ENCODE results near the gene EME1. TPM values are rescaled to one million over a fixed set of nuclear protein-coding genes. Genes with fewer than 3 reads are reported as not detected.

EME1 gene
- total and polyA plus RNA-seq, 2 of the 8 experiments (the other 6 are each of a cell fraction or from before 2014, with no cell fraction given): 13.9 to 16.3 TPM

GRCh38 chr17:50359005-50359699 lies 13.9 kb upstream of the EME1 start (continued):
- no peak for TF ChIP-seq CHD7 (IDR thresholded peaks at IDR 0.05; ENCODE audit: insufficient replicate concordance, low read length)
- TF ChIP-seq TAF7 (optimal IDR thresholded peaks at IDR 0.05; ENCODE audit: borderline replicate concordance, low read depth, low read length): no peak
- no peak for TF ChIP-seq SIRT6 (IDR thresholded peaks at IDR 0.05; ENCODE audit: low read length)
- no peak for TF ChIP-seq SIX5 (IDR thresholded peaks at IDR 0.05; ENCODE audit: low read depth, low read length)
- TF ChIP-seq TEAD4 (IDR thresholded peaks at IDR 0.05; ENCODE audit: low read depth, low read length): no peak

All from H1 (cell line).